GM18907 (cell line): ENCODE results near the gene TBCE.
"Not testable (repeated sequence)": the region's sequence is repeated elsewhere in the genome, so short reads cannot be mapped to it uniquely, and the experiment has no call there.

Experiments
- ATAC-seq: cut with Tn5 transposase; IDR thresholded peaks from one replicate; pipeline ENCODE4 v1.9.1; 2021; ENCODE audit warnings: mild to moderate bottlenecking, moderate library complexity; ENCODE audit not compliant: unreplicated experiment

Gene TBCE

DNA sequence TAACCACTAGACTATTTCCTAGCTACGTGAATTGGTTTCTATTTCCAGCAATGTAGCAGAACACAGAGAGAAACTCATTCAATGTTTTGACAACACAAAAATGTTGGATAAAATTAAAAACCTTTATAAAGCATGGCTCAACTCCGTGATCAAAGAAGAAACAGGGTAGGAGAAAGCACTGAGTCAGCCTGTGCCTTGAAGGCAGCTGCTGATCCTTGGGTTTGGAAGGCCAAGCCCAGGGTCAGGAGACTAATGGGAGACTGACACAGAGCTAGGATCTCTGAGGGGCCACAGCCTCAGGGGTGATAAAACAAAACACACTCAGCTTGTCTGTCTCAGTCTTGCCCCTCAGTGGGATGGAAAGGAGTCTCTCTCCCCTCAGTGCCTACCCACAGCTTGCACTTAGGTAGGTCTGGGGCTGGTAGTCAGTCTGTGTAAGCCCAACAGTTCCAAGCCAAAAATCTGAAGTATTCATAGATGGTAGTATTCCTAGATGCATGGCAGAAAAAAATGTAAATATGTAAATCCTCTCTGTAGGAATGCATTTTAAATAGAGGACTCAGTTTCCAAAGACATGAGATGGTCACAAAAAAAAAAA, 83.8 kb downstream of the TBCE start:
- ATAC-seq = no peak

DNA sequence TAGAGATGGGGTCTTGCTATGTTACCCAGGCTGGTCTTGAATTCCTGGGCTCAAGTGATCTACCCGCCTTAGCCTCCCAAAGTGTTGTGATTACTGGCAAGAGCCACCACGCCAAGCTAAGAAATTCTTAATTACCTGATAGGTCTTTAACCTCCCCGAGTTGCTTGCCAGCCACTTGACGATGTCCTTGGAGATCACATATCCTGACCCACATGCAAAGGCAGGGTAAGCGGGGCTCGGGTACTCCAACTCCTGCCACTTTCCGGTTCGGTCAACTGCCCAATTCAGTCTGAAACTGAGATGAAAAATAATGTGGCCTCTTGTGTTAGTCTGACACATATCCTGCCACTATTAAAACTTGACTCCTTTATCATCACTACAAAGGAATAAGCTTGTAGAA, 86.8 kb downstream of the TBCE start:
- ATAC-seq = no peak

DNA sequence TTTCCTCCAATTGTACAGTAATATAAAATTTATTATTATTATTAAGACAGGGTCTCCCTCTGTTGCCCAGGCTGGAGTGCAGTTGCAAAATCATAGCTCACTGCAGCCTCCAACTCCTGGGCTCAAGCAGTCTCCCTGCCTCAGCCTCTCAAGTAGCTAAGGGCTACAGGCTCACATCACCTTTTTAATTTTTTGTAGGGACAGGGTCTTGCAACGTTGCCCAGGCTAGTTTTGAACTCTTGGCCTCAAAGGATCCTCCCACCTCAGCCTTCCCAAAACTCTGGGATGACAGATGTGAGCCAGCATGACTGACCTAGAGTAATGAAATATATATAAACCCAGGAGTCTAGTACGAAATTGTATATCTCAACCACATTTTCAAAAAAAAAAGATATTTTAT, 87.9 kb downstream of the TBCE start:
- ATAC-seq = no peak

DNA sequence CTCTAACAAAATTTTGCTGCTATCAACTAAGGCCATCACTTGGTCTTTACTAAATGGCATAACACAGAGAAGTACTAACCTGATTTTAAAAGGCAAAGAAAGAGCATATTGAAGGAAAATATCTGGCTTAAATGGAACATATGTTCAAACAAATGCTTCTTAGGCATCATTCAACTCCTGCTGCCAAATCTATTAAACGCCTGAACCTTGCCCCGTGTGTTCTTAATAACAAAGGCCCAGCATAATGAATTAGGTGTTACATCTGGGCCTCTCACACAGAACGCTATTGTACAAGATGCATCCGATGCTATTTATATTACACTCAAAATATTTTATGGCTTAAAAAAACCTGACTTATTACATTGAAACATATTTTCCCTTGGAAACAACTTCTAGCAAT, 88.6 kb downstream of the TBCE start:
- no peak for ATAC-seq

DNA sequence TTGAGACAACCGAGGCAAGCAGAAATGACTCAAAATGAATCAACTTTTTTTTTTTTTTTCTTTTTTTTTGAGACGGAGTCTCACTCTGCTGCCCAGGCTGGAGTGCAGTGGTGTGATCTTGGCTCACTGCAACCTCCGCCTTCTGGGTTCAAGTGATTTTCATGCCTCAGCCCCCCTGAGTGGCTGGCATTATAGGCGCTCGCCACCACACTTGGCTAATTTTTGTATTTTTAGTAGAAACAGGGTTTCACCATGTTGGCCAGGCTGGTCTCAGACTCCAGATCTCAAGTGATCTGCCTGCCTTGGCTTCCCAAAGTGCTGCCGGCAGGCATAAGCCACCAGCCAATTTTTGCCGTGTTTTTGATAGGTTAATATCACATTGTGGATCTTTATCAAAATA, 90.6 kb downstream of the TBCE start:
- ATAC-seq = not testable (repeated sequence)

DNA sequence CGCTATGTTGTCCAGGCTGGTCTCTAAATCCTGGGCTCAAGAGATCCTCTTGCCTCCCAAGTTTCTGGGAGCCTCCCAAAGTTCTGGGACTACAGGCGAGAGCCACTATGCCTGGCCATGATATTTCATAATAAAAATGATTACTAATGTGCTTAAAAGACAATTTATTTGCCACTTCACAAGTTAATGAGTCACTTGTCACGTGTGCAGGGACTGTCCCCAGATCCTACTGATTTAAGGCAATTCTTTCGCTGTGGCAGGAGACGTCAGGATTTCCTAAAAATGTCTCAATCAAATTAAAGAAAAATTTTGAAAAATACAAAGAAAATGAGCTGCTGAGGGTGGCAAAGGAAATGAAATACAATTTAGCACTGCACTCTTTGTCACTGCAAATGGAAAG, 93.5 kb downstream of the TBCE start:
- ATAC-seq = no peak

DNA sequence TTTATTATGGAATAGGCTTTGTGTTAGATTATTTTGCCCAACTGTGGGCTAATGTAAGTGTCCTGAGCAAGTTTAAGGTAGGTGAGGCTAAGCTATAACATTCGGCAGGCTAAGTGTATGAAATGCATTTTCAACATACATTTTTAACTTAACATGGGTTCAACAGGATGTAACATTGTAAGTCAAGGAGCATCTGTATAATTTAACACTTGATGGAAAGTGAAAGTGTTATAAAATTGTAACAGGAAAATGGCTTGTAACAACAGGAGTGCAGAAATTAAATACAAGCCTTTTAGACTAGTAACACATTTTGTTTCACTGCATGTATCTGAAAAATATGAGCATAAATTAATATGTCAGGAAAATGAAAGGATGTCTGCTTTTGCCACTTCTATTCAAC, 94.7 kb downstream of the TBCE start:
- no peak for ATAC-seq

DNA sequence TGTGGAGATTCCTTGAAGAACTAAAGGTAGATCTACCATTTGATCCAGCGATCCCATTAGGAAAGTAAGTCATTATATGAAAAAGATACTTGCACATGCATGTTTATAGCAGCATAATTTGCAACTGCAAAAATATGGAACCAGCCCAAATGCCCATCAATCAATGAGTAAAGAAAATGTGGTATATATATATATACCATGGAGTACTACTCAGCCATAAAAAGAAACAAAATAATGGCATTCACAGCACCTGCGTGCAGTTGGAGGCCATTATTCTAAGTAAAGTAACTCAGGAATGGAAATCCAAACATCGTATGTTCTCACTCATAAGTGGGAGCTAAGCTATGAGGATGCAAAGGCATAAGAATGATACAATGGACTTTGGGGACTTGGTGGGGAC, 95.6 kb downstream of the TBCE start:
- ATAC-seq = not testable (repeated sequence)

DNA sequence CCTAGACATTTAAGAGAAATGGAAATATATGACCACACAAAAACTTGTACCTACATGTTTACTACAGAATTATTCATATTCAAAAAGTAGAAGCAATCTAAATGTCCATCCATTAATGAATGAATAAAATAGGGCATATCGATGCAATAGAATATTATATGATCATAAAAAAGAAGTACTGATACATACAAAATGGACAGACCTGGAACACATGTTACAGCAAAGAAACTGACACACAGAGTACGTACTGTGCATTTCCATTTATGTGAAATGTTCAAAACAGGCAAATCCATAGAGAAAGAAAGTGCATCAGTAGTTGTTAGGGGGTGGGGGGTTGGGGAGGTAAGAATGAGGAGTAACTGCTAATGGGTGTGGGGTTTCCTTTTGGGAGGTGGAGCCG, 97.8 kb downstream of the TBCE start:
- no peak for ATAC-seq

DNA sequence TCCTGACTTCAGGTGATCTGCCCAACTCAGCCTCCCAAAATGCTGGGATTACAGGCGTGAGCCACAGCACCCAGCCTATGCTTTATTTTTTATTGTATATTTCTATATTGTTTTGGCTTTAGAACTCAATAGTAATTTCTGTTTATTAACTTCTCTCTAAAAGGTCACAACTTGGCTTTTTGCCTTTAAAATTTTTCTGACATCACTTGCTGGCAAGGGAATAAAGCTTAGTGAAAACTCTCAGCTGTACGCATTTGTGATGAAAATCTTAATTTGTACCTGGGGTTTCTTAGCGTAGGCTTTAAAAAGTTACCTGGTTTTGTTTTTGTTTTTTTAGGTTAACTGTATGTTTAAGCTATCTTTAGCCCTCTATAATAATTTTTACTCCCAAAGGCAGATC, 100.8 kb downstream of the TBCE start:
- ATAC-seq = no peak

DNA sequence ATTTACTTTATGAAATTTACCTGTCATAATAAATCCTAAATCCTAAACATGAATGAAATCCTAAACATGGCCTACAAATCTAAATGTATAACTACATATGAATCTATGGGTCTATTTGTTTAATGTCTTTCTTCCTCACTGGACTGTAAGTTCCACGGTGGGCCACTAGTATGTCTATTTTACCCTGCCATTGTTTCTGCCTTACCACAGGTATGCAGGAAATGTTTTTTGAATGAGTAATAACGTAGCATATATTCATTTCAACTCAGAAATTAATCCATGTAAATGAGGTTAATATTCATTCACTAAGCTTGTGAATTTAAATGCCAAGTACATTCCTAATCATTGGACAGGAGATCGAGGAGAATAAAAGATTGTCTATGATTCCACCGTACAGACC, 101.7 kb downstream of the TBCE start:
- ATAC-seq = no peak

DNA sequence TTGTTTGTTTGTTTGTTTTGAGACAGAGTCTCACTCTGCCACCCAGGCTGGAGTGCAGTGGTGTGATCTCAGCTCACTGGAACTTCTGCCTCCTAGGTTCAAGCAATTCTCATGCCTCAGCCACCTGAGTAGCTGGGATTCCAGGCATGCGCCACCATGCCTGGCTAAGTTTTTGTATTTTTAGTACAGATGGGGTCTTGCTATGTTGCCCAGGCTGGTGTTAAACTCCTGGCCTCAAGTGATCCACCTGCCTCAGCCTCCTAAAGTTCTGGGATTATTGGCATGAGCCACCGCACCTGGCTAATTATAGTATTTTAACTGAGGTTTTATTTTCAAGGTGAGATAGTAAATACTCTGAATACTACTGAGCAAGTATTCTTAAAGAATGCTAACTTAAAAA, 102.7 kb downstream of the TBCE start:
- not testable (repeated sequence) for ATAC-seq

DNA sequence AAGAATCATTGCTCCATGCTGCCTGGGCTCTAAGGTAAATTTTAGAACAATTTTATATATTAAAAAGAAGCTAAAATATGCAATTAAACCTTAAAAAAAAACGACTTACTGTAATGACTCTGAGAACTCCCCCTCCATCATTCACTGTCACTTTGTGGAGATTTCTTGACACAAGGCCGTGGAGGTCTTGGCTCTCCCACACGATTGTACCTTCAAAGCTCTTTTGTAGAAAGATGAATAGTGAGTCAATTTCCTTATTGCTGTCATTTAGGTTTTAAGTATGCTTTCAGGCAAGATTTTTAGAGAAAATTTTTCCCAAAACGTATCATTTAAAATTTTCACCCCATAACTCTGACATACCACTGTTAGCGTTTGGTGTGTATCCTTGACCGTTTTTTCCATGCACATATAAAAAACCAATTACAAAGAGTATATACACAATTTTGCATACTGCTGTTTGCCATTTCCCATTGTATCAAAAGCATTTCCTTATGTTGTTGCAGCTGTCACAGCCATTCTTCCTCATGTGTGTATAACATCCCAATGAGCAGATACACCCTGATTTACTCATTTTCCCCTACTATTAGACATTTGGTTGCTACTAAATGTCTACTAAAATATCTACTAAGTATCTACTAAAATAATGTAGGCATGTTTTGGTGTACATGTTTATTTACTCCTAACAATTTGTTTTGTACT, 103.7 kb downstream of the TBCE start:
- no peak for ATAC-seq

DNA sequence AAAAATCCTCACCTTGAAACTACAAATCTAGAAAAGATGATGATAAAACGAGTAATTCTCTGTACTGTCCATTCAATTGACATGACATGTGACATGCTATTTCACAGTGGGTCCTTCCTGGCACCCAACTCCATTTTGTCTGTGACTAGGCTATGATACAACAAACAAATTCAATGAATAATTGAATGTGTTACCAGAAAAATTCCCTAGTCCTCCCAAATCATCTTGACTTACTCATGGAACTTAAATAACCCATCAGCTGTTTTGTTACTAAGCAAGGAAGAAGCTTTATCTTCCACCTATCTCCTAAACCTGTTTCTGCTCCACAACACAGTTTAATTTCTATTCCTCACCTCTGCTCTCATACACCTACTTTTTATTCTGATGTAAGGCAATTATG, 106.6 kb downstream of the TBCE start:
- ATAC-seq = no peak

DNA sequence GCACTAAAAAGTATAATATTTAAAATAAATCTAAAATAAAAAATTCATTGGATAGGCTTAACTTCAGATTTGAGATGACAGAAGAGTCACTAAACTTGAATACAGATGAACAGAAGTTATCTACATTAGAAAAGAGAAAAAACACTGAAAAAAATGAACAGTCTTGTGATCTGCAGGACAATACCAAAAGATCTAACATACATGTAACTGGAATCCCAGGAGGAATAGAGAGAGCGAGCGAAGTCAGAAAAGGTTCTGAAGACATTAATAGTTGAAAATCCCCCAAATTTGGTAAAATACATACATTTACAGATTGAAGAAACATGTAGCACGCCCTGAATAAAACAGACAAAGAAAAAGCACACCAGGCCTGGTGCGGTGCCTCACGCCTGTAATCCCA, 115.9 kb downstream of the TBCE start:
- ATAC-seq = no peak

DNA sequence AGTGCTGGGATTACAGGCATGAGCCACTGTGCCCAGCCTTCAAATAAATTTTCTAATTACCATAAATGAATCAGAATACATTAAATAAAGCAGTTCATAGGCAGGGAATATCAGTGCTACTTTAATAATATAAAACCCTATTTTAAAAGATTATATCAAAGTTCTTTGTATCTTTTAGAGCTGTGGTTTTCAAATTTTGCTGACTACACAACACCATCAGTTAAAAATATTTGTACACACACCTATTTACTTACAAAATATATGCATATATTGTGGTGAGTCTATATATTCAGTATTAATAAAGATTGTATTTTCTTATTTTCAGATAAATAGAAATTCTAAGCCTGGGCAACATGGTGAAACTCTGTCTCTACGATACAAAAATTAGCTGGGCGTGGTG, 118.3 kb downstream of the TBCE start:
- no peak for ATAC-seq

DNA sequence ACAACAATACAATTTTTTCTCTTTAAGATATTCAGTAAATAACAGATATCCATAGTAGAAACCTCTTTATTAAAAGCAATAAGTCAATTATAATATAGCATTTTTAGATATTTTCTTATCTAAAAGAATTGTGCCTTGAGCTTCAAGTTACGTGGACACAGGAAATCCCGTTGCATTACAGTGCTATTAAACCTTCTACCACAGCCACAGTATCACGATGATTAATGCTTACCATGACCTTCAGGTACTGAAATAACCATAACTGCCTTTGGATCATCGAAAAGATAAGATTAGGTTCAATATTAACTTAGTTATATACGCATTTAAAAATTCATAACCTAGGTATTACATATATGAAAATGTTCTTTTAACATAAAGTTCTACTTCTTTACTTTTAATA, 119.1 kb downstream of the TBCE start:
- ATAC-seq = no peak

DNA sequence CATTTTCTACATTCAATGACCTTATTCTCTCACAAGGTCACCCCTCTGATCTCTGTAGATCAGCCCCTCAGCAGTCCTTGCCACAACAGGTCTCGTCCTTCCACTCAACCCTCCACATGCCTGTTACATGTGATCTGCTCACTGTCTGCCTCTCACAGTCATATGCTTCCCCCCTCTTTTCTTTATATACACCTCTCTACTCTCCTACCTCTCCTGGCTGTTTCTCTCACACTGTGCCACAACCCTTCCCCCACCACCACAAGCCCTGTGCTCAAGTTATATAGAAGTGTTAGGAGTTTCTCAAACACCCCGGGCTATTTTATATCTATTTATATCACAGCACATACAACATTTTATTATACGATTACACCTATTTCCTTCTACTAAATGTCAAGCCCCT, 124.4 kb downstream of the TBCE start:
- ATAC-seq = no peak

DNA sequence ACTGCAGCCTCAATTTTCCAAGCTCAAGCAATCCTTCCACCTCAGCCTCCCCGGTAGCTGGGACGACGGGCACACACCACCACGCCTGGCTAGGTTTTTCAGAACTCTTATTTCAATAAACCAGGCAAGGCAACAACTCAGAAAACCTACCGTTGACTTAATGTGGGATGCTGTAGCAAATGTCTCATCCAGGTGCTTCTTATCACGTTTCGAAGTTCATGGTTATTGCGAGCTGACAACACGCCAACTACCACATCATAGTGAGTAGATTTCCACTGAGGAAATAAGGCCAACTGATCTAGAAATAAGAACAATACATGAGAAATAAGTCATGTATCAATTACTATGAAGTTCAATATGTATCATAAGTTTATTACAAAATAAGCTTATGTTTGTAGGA, 127.3 kb downstream of the TBCE start:
- no peak for ATAC-seq

DNA sequence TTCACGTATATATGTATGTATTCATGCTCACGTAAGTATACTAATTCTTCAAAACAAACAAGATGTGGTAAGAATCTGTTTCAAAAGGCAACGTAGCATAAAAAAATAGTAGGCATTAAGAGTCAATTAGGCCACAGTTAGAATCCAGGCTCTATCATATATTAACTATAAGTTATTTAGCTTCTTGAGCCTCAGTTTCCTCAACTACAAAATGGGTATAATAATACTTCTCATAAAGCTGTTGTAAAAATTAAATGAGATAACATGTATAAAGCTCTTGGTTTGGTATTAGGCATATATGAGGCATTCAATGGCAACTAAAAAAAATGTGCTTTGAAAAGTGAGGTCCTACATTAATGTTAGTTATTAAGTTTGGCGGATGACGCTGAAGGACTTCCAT, 127.8 kb downstream of the TBCE start:
- no peak for ATAC-seq

DNA sequence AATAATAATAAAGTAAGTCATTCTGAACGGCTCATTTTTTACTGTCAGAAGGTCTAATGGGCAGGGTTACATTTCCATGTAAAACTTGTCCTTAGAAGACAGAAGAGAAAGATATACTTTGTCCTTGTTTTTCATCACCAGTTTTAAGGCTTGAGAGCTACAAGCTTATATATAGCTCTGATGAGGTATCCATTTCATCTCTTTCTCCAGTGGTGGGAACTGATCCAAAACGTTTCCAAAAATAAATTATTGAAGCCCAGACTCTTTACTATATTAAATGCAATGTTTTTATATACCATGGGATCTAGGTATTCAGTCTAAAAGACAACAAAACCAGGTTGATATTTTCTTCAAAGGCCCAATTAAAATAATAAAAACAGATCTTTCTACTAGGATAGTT, 128.3 kb downstream of the TBCE start:
- ATAC-seq = no peak

DNA sequence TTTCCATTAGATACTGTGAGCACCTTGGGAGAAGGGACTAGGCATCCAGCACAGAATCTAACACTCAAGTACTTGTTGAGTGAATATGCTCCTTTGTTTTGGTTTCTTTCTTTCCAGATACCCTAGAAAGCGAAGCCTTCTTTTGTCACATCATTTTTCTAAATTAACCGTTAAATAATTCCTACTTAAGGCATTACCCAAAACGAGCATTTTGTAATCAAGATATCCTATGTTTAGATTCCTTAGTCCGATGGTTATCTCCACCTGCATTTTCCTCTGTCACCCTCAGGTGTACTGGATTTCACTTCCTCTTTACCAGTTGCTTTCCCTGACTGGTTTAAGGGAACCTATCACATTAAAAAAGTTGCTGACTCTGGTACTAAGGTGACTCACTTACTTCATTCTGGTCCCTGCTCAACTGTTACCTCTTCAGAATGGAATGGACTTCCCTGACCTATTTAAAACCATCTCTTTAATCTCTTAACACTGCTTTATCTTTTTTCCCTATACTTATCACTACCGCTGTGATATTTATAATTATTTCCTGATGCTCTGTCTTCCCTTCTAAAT, 133.8 kb downstream of the TBCE start:
- no peak for ATAC-seq
